Mesothelial cell of epicardium (in vitro differentiated cells): Measurements from ENCODE around the gene DLG3. TPM values are rescaled to one million over a fixed set of nuclear protein-coding genes. Genes with fewer than 3 reads are reported as not detected.

Source experiments
- DNase-seq, 2 experiments: peaks; one replicate each; pipeline ENCODE4 v3.0.0; 2021; ENCODE audit warnings: low spot score in 2 of 2; ENCODE audit not compliant: unreplicated experiment in 2 of 2
- H3K27ac Mint-ChIP-seq: 2 replicates; pipeline ENCODE4 v1.8.0; 2021; ENCODE audit warnings: mixed read lengths
- H3K27me3 Mint-ChIP-seq: 2 replicates; pipeline ENCODE4 v1.8.0; 2021; ENCODE audit warnings: low read depth, mixed read lengths
- H3K36me3 Mint-ChIP-seq: 2 replicates; pipeline ENCODE4 v1.8.0; 2021; ENCODE audit warnings: mixed read lengths
- H3K4me1 Mint-ChIP-seq: 2 replicates; pipeline ENCODE4 v1.8.0; 2021; ENCODE audit warnings: mixed read lengths
- H3K4me3 Mint-ChIP-seq: 2 replicates; pipeline ENCODE4 v1.8.0; 2021; ENCODE audit warnings: mild to moderate bottlenecking, moderate library complexity, mixed read lengths
- H3K9me3 Mint-ChIP-seq: 2 replicates; pipeline ENCODE4 v1.8.0; 2021; ENCODE audit warnings: mixed read lengths
- CTCF ChIP-seq: fragments of 200-600 bp; sonication (generic); IDR thresholded peaks from one replicate; pipeline ENCODE4 v1.5.0; 2021; ENCODE audit warnings: antibody characterized with exemption; ENCODE audit not compliant: unreplicated experiment
- total RNA-seq: library from RNA; stranded (reverse); gene quantifications from 3 replicates; pipeline ENCODE4 v1.2.1, GENCODE V29; 2021

DLG3 gene
- total RNA-seq, 1 donor from 2014 or later: 39.1 TPM

GRCh38 chrX:70456256-70456655, 11.6 kb downstream of the DLG3 start:
- H3K4me3 Mint-ChIP-seq: peak overlapping the region; percentile 85
- H3K4me1 Mint-ChIP-seq: peaks cover 41% of the 10 kb centered on the region
- peaks cover 17% of the 10 kb centered on the region for H3K36me3 Mint-ChIP-seq
- DNase-seq: no peak
- peak overlapping the region; percentile 92 for H3K27ac Mint-ChIP-seq
- H3K9me3 Mint-ChIP-seq: peaks cover 23% of the 10 kb centered on the region
- TF ChIP-seq CTCF: no peak
- no peaks in the 10 kb centered on the region for H3K27me3 Mint-ChIP-seq

- no peak for DNase-seq
- Mint-ChIP-seq H3K36me3 (peaks cover 25% of the 10 kb centered on the region), H3K9me3 (peaks cover 24% of the 10 kb centered on the region), H3K27ac (no peak overlapping the region), H3K4me1 (peaks cover 12% of the 10 kb centered on the region), H3K27me3 (no peaks in the 10 kb centered on the region), H3K4me3 (no peak overlapping the region)
- TF ChIP-seq CTCF: no peak
These were observed 16.4 kb downstream of the DLG3 start for GRCh38 chrX:70461026-70461425.

- Mint-ChIP-seq H3K27me3 (no peaks in the 10 kb centered on the region), H3K27ac (peak overlapping the region; percentile 43), H3K4me3 (no peak overlapping the region), H3K36me3 (peaks cover 28% of the 10 kb centered on the region), H3K9me3 (peaks cover 23% of the 10 kb centered on the region), H3K4me1 (no peaks in the 10 kb centered on the region)
- DNase-seq: no peak
- no peak for TF ChIP-seq CTCF
These were observed 19.4 kb downstream of the DLG3 start for GRCh38 chrX:70464051-70464450.

GRCh38 chrX:70466968-70467367, 22.3 kb downstream of the DLG3 start:
- no peak for TF ChIP-seq CTCF
- H3K27ac Mint-ChIP-seq: no peak overlapping the region
- no peaks in the 10 kb centered on the region for H3K27me3 Mint-ChIP-seq
- H3K36me3 Mint-ChIP-seq: peaks cover 22% of the 10 kb centered on the region
- no peaks in the 10 kb centered on the region for H3K4me1 Mint-ChIP-seq
- H3K4me3 Mint-ChIP-seq: no peak overlapping the region
- no peak for DNase-seq
- H3K9me3 Mint-ChIP-seq: peaks cover 17% of the 10 kb centered on the region

- H3K4me3 Mint-ChIP-seq: no peak overlapping the region
- H3K9me3 Mint-ChIP-seq: peaks cover 21% of the 10 kb centered on the region
These were observed 24.1 kb downstream of the DLG3 start for GRCh38 chrX:70468709-70469108.

More at GRCh38 chrX:70468709-70469108, 24.1 kb downstream of the DLG3 start:
- Mint-ChIP-seq H3K4me1 (no peaks in the 10 kb centered on the region), H3K27ac (no peak overlapping the region), H3K36me3 (peaks cover 26% of the 10 kb centered on the region), H3K27me3 (no peaks in the 10 kb centered on the region)
- no peak for DNase-seq
- no peak for TF ChIP-seq CTCF
